HCT116 (cell line): ENCODE measurements around the gene SMIM44. TPM values are rescaled to one million over a fixed set of nuclear protein-coding genes. Genes with fewer than 3 reads are reported as not detected.

Experiments used
- ATAC-seq: fragments of 200-7000 bp; cut with Tn5 transposase; 2 replicates; pipeline ENCODE4 v1.9.1; 2020; ENCODE audit warnings: mild to moderate bottlenecking, moderate library complexity
- BruUV-seq: library from RNA; stranded (reverse); fragments of 400-500 nt; replicated peaks from 2 replicates; lab custom pipeline; 2021; lab: Mats Ljungman, UMichigan
- CTCF ChIA-PET: fragments of 300-600 bp; sonication (Branson Sonifier 250); formaldehyde crosslinking; loops from one replicate; lab custom pipeline; 2021; ENCODE audit warnings: antibody characterized with exemption; lab: Charles Lee
- POLR2A ChIA-PET: fragments of 300-600, 350-600 bp; sonication (Branson Sonifier 250); formaldehyde crosslinking; loops from one replicate; lab custom pipeline; 2021; ENCODE audit warnings: antibody characterized with exemption; lab: Charles Lee
- RAD21 ChIA-PET, 2 experiments: fragments of 300-600 bp; sonication (Branson Sonifier 250); formaldehyde crosslinking; loops; one replicate each; lab custom pipeline; 2023; ENCODE audit warnings: low total read pairs in 2 of 2; ENCODE audit not compliant: uncharacterized antibody in 2 of 2, unreplicated experiment in 2 of 2, low non-redundant PET in 1 of 2; lab: Charles Lee
- DNase-seq: peaks from one replicate; pipeline ENCODE4 v3.0.0-alpha.2; 2010; ENCODE audit warnings: low read depth, low spot score
- H2AFZ ChIP-seq: fragments of 200-600 bp; shearing (Covaris generic), sonication (generic); 2 replicates; pipeline ENCODE4 v1.6.1; 2017; ENCODE audit warnings: low read depth, mixed run types, mixed read lengths, antibody characterized with exemption, low read length; ENCODE audit not compliant: poor library complexity, severe bottlenecking
- H3K27ac ChIP-seq: 2 replicates; pipeline ENCODE4 v1.5.1; 2012; ENCODE audit warnings: low read depth, low read length
- H3K27me3 ChIP-seq: fragments of 200-600 bp; sonication (generic); 2 replicates; pipeline ENCODE4 v1.6.1; 2016; ENCODE audit warnings: mixed run types, low read length, mixed read lengths; ENCODE audit not compliant: insufficient read depth
- H3K36me3 ChIP-seq, 2 experiments: fragments of 200-500 bp in 1 of 2; fragments of 200-600 bp in 1 of 2; sonication (Bioruptor generic) in 1 of 2; sonication (generic) in 1 of 2; 2 replicates each; pipeline versions ENCODE4 v1.5.1 to v1.6.1; 2014 to 2016; ENCODE audit warnings: low read length in 2 of 2, inconsistent platforms in 1 of 2, mixed read lengths in 1 of 2, mixed run types in 1 of 2; ENCODE audit not compliant: insufficient read depth in 2 of 2, control insufficient read depth in 1 of 2
- H3K4me1 ChIP-seq, 2 experiments: fragments of 200-600 bp in 1 of 2; sonication (generic) in 1 of 2; 2 replicates each; pipeline versions ENCODE4 v1.5.1 to v1.6.1; 2012 to 2017; ENCODE audit warnings: low read length in 2 of 2, inconsistent platforms in 1 of 2, mild to moderate bottlenecking in 1 of 2, mixed read lengths in 1 of 2, mixed run types in 1 of 2, moderate library complexity in 1 of 2; ENCODE audit not compliant: insufficient read depth in 2 of 2, control insufficient read depth in 1 of 2
- H3K4me2 ChIP-seq: fragments of 200-600 bp; sonication (generic); 2 replicates; pipeline ENCODE4 v1.6.1; 2017; ENCODE audit warnings: mixed run types, low read length, mixed read lengths
- H3K4me3 ChIP-seq, 2 experiments: fragments of 200-600 bp in 1 of 2; sonication (generic) in 1 of 2; replicated peaks in 1 of 2; 2 replicates each; pipeline ENCODE4 v1.5.1; 2011 to 2016; ENCODE audit warnings: low read length in 2 of 2, control low read depth in 1 of 2, low read depth in 1 of 2, mild to moderate bottlenecking in 1 of 2, mixed read lengths in 1 of 2, mixed run types in 1 of 2
- H3K79me2 ChIP-seq: fragments of 200-600 bp; sonication (generic); 2 replicates; pipeline ENCODE4 v1.6.1; 2017; ENCODE audit warnings: mild to moderate bottlenecking, mixed run types, low read length, moderate library complexity, mixed read lengths; ENCODE audit not compliant: insufficient read depth
- H3K9ac ChIP-seq: fragments of 200-600 bp; sonication (generic); 2 replicates; pipeline ENCODE4 v1.6.1; 2016; ENCODE audit warnings: low read length, mixed read lengths
- H3K9me2 ChIP-seq: fragments of 200-600 bp; sonication (generic), shearing (Covaris generic); 2 replicates; pipeline ENCODE4 v1.6.1; 2017; ENCODE audit warnings: mixed run types, mild to moderate bottlenecking, moderate library complexity; ENCODE audit not compliant: insufficient read depth
- H3K9me3 ChIP-seq, 2 experiments: fragments of 200-500 bp in 1 of 2; fragments of 200-600 bp in 1 of 2; sonication (Bioruptor generic) in 1 of 2; sonication (generic) in 1 of 2; 2 replicates each; pipeline ENCODE4 v1.6.1; 2014 to 2017; ENCODE audit warnings: low read length in 2 of 2, mixed read lengths in 2 of 2, inconsistent platforms in 1 of 2, low read depth in 1 of 2, mild to moderate bottlenecking in 1 of 2, mixed run types in 1 of 2, moderate library complexity in 1 of 2; ENCODE audit not compliant: control insufficient read depth in 1 of 2, insufficient read depth in 1 of 2
- H4K20me1 ChIP-seq: fragments of 200-600 bp; sonication (generic), shearing (Covaris generic); 2 replicates; pipeline ENCODE4 v1.6.1; 2017; ENCODE audit warnings: mixed run types, mild to moderate bottlenecking, moderate library complexity; ENCODE audit not compliant: insufficient read depth
- CBX3 ChIP-seq: IDR thresholded peaks from 2 replicates; pipeline ENCODE4 v1.6.1; 2012; ENCODE audit warnings: low read depth
- EGR1 ChIP-seq: IDR thresholded peaks from 2 replicates; pipeline ENCODE4 v1.6.1; 2012; ENCODE audit warnings: low read depth
- SP1 ChIP-seq: IDR thresholded peaks from 2 replicates; pipeline ENCODE4 v1.6.1; 2012; ENCODE audit warnings: low read depth
- YY1 ChIP-seq: IDR thresholded peaks from 2 replicates; pipeline ENCODE4 v1.6.1; 2011; ENCODE audit warnings: low read length, low read depth, moderate library complexity, mild to moderate bottlenecking; ENCODE audit not compliant: insufficient replicate concordance; ENCODE audit errors: extremely low read depth
- intact Hi-C: fragments of 100-400 bp; cut with micrococcal nuclease; formaldehyde crosslinking; loops from 2 replicates; pipeline ENCODE4 v1.10.0; 2022
- total RNA-seq: library from RNA; stranded (reverse); gene quantifications from one replicate; pipeline ENCODE4 v1.2.1, GENCODE V29; 2021; ENCODE audit not compliant: unreplicated experiment
- TF ChIP-seq, protein P1 (sequence below): IDR thresholded peaks from 2 replicates; pipeline ENCODE4 v1.6.1; 2012; ENCODE audit warnings: low read depth

Gene SMIM44
- total RNA-seq, 1 experiment from 2014 or later = not detected

DNA sequence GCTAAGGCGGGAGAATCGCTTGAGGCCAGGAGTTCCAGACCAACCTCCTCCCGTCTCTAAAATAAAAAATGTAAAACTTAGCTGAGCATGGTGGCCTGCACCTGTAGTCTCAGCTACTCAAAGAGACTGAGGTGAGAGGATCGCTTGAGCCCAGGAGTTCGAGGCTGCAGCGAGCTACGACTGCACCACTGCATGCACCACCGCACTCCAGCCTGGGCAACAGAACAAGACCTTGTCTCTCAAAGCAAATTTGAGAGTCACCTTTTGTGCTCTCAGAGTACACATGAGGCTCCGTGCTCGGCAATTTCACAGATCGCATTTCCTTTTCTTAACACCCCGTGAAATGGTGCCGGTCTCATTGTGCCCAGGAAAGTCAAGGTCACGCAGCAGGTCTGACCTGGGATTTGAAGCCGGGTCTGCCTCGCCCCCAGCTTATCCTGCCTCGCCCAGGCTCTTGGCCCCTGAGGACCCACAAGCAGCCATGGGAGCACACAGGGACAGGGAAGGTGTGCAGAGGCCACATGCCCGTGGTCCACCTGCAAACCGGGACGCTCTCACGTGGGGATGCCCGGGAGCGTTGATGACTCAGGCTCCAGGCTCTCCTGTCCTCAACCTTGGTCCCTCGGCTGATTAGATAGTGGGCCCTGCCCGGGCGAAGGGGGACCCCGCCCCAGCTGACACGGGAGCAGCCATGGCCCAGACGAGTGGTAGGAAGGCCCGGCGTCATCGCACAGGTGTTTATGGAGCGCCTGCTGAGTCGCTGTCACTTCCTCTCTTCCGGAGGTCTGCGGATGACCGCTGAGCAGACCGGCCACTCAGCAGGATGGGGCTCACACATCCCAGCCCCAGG is 1.8 kb downstream of the SMIM44 start:
- H3K79me2 ChIP-seq = no peaks in the 10 kb centered on the region
- H4K20me1 ChIP-seq = no peaks in the 10 kb centered on the region
- ATAC-seq (no peak), DNase-seq (no peak)
- H3K9ac ChIP-seq = no peak overlapping the region
- no peak overlapping the region for H3K27ac ChIP-seq
- POLR2A ChIA-PET = no interaction called here
- intact Hi-C loops = no loop called here
- peaks cover 0 to 7% of the 10 kb centered on the region in 2 experiments; a peak in 2 of 4 replicates for H3K4me1 ChIP-seq
- TF ChIP-seq, protein P1, sequence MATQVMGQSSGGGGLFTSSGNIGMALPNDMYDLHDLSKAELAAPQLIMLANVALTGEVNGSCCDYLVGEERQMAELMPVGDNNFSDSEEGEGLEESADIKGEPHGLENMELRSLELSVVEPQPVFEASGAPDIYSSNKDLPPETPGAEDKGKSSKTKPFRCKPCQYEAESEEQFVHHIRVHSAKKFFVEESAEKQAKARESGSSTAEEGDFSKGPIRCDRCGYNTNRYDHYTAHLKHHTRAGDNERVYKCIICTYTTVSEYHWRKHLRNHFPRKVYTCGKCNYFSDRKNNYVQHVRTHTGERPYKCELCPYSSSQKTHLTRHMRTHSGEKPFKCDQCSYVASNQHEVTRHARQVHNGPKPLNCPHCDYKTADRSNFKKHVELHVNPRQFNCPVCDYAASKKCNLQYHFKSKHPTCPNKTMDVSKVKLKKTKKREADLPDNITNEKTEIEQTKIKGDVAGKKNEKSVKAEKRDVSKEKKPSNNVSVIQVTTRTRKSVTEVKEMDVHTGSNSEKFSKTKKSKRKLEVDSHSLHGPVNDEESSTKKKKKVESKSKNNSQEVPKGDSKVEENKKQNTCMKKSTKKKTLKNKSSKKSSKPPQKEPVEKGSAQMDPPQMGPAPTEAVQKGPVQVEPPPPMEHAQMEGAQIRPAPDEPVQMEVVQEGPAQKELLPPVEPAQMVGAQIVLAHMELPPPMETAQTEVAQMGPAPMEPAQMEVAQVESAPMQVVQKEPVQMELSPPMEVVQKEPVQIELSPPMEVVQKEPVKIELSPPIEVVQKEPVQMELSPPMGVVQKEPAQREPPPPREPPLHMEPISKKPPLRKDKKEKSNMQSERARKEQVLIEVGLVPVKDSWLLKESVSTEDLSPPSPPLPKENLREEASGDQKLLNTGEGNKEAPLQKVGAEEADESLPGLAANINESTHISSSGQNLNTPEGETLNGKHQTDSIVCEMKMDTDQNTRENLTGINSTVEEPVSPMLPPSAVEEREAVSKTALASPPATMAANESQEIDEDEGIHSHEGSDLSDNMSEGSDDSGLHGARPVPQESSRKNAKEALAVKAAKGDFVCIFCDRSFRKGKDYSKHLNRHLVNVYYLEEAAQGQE = no peak
- no peak for TF ChIP-seq SP1
- no peak for TF ChIP-seq YY1
- TF ChIP-seq EGR1 = no peak
- TF ChIP-seq CBX3 = no peak
- TF ChIP-seq, all 23 proteins: peak for 0
- CTCF ChIA-PET = interaction anchor here (2.3 kb wide), 1 partner anchor 177 kb away, joined by 6 read pairs; no protein-coding TSS in a partner anchor
- Histone ChIP-seq H3K4me3 (no peak overlapping the region), H3K9me3 (no peaks in the 10 kb centered on the region), H3K9me2 (no peaks in the 10 kb centered on the region), H3K27me3 (no peaks in the 10 kb centered on the region), H3K4me2 (no peak overlapping the region), H2AFZ (no peak overlapping the region), H3K36me3 (no peaks in the 10 kb centered on the region)
- RAD21 ChIA-PET = no interaction called here
- BruUV-seq = no TSS peak
